Measurements from ENCODE around the gene EPX.

The EPX gene

DNA sequence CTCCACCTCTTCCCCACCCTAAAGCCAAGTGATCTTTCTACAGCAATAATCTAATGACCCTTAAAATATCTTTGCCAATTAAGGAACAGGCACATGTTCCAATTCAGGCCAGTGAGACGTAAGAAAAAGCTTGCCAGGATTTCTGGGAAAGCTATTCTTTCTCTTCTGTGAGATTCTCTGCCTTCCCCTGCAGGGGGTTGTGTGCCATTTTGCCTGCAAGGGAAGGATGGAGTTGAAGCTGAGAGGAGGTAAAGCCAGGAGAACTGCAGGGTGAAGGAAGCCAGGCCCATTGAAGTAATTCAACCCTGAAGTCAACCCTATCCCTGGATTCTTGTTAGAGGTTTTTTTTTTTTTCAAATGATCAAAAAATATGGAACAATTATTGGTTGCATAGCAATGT lies 36.9 kb downstream of the EPX start:
- DNase-seq, result no peak

DNA sequence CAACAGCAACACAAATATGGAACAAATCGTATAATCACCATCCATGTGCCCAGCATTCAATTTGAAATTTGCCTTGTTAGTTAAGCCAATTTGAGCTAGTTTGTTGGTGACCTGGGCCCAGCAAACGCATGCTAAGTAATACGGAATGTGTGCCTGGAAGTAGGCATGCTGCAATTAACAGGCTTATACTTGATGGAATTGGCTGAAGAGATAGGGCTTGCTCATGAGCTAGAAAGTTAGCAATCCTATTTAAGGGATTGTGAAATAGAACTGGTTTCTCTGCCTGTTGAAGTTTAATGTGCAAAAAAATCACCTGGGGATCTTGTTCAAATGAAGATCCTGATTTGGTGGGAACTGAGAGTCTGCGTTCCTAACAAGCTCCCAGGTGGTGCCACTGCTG lies 37.4 kb downstream of the EPX start:
- no peak for DNase-seq

DNA sequence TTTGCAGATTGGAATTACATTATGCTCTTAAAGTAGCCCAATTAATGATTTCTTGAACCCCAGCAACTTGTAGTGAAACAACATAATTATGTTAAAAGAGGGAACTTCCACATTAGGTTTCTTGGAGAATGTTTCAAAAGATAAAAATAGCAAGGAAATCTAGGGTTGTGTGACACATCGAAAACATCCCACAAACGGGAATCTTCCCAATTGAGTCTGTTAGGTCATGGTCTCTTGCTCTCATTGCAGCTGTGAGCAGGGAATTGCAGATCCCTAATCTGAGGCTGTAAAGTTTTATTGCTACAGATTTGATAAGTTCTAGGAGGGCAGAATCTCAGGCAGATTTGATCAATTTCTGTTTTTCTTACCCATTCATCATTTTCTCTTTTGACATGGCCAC lies 39.1 kb downstream of the EPX start:
- DNase-seq, result no peak

DNA sequence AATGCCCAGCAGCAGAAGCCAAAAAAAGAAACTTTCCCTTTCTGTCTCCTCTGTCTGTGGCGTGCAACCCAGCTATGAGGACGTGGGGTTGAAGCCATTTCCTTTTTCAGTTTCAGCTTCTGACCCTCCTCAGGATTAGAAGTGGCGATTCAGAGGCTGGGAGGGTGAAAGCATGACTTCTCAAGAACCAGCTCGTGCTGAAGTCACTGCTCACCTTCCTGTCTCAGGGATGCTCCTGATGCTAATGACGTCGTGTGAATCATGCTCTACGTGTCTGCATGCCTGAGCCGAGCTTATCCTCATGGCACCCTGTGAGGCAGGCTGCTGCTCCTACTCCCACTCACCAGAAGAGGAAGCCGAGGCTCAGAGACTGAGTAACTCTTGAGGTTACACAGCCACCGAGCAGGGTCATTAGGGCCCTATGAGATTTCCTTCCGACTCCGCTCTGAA lies 40.2 kb downstream of the EPX start:
- peak; percentile 93 for DNase-seq

DNA sequence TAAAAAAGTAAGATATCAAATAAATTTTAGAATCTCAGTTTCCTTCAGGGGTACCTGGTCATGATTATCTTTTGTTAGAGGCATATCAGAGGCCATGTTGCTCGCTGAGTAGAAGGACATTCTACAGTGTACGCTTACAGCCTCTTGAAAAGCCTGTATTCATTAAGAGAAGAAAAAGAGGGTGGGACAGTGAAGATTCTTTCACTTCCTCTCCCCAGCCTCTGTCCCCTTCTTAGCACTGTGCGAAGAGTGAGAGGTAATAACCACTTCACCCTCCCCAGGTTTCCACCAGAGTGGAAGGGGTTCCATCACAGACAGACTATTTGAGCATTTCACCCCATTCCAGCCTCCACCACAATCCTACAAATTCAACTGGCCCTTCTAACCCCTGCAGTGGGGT lies 41.0 kb downstream of the EPX start:
- DNase-seq, result peak; percentile 12

DNA sequence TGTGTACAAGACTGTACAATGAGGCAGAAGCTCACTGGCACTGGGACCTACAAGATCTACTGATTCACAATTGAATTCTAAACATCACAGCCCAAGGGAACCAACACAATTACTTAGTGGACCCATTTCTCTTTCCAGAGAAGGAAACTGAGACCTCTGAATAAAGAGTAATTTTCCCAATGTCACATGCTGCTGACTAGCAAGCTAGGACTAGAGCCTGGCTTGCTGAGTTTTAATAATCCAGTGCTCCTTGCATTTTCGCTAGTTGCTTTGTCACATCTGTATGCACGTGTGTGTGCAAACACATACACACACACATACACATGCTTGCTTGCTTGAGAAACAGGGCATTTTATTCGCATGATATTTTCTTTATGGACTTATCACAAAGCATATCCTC lies 42.0 kb downstream of the EPX start:
- no peak for DNase-seq

DNA sequence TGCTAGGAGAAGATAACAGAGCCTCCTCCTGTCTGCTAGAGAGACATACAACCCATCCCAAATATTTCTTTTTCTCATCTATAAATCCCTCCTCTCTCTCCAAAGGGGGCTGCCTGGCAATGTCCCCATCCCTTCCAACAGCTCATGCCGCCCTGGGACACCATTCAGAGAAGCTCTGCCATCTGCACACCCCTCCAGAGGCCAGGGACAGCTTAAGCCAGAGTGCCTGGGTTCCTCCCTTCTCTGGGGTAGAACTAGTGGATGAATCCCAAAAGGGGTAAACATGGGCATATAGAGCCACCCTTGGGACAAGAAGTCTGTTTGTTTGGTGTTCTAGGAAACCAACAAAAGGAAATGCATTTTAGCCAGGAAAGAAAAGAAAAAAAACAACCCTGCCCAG lies 43.3 kb downstream of the EPX start:
- no peak for DNase-seq

DNA sequence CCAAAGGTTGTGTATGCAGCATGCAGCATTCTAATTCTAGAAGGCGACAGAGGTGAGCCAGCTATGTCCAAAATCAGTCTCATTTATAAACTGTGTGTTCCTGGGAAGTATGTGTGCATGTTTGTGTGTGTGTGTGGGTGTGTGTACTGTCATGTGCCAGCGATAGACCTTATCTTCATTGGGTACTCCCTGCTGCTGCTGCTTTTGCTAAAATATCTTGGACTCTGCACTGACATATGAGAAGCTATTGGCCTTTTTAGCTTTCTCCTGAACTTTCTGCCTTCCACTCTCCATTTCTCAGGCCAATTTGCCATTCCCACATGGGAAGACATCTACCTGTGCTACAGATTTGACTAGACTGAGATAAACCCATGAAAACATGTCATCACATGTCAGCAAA lies 43.9 kb downstream of the EPX start:
- peak; percentile 30 for DNase-seq

DNA sequence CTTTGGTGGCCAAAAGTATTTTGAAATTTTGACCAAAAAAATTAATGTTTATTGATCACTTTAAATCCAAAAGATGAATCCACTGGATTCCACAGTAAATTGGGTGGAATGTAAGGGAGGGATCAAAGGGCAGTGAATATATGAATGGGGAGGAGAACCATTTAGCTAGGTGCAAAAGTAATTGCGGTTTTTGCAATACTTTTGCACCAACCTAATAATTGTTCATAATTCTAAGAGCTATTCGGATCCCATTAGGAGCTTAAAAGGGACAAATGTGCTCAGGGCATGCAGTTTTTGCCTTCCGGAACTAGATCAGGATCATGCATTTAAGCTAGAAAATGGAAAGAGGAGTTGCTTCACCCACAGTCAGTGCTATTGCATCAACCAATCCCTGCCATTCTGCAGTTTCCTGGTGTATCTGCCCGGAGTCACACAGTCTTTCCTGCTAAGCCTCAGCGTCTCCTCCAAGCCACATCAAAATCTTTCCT lies 45.7 kb downstream of the EPX start, which contains the start of gene LPO:
TSS of gene LPO (plus strand) at position 438 of the 488 bp plus-strand sequence. CDS start 4,396 bp downstream, outside the sequence.
- DNase-seq, result no peak

DNA sequence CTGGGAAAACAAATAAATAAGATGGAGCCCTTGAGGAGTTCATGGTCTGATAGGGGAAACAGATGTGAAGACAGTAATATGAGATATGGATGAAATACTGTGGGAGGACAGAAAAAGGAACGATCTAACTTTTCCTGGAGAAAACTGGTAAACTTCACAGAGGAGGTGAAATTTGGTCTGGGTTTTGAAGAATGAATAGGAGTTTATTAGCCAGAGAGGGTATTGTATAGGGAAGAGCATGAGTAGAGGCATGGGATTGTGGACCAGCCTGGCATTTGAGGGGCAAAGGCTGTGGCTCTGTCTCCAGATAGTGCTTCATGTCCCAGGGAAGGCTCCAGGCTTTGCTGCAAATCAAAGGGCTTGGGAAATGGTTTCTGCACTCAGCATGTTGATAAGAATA lies 47.5 kb downstream of the EPX start:
- DNase-seq, result no peak

DNA sequence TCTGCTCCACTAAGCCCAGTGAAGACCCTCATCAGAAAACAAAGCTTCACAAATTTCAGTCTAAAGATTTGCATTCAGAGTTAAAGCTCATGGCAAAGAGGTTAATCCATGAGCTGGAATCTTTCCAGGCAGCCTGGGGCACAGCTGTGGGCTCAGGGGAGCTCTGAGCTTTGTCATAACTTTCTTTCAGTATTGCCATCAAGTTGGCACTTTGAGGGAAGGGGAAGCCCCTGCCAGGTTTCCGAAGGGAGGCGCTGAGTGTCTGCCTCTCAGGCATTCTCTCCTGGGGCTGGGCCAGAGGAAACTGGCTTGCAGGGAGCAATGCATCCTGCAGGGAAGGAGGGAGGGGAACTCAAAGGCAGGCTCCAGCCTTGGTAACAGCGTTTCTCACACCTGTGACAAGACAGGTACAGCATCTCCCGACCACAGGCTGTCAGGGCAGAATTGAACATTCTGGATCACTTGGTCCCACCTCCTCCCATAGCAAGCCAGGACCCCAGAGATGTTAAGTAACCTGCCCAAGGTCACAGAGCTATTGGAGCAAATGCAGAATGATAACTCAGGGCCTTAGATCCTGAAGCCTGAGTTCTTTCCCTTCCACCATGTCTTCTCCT lies 49.8 kb downstream of the EPX start:
- DNase-seq, result peak; percentile 57

DNA sequence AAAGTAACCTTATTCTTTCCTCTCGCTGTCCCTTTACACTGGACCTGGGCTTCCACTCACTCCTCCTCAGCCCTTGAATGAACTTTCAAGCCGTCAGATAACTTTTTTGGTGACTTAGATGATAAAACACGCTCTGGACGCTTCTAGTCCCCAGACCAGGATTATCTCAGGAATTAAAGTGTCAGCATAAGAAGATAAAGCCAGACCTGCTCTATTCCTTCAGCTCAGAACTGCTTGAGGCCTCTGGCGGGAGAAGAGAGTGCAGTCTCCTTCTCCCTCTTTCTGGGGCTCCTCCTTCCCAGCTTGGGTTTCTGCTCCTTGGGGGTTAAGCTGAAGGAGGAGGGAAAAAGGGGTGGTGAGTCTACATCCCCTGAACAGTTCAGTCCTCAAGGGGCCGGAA lies 52.4 kb downstream of the EPX start:
- no peak for DNase-seq

DNA sequence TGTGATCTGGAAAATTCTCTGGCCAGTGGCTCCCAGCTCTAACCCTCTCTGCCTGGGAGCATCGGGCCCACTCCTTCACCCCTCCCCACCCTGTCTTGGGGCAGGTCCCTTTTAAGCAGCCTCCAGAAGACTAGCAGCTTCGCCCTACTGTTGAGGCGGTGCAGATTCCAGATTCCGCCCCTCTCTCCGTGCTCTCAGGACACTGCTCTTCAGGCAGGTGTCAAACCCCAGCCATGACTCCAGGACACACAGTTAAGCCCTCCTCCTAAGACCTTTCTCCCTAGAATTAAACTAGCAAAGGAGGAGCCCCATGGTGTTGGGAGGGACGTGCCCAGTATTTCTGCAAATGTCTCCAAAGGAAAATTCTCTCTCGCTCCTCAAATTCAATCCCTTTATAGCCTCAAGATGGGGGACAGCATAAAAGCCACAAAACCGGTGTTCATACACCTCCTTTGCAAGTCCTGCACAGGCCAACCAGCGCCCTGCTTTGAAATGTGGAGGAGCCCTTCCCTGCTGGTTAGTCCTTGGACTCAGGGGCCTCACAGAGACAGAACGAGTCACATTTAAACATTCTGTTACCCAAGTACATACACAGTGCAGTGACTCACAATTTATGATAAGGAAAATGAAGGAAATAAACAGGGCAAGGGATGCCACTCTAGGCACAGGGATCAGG lies 53.0 kb downstream of the EPX start:
- DNase-seq, result peak; percentile 54

DNA sequence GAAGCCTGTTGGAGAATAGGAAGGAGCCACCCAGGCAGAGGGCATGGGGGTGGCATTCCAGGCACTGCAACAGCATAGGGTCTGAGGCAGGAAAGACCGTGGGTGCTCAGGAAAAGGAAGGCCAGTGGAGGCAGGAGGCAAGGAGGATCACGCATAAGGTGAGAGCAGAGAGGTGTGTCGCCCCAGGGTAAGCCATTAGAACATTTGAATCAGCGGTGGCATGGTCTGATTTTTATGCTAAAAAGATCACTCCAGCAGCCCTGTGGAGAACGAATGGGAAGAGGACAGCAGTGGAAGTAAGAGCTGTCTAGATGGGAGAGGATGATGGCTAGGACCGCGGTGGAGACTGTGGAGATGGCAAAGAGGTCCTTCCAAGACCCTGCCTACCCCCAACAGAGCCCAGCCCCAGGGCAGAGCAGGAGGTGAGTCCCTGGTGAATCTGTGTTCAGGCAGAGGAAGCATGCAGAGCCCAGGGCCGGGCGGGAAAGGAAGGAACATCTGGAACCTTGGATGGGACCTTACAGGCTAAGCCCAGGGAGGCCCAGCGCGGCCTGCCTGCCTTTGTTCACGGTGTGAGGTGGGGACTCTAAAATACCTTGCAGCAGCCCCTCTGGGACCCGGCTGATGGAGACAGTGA lies 53.7 kb downstream of the EPX start:
- peak; percentile 52 for DNase-seq

DNA sequence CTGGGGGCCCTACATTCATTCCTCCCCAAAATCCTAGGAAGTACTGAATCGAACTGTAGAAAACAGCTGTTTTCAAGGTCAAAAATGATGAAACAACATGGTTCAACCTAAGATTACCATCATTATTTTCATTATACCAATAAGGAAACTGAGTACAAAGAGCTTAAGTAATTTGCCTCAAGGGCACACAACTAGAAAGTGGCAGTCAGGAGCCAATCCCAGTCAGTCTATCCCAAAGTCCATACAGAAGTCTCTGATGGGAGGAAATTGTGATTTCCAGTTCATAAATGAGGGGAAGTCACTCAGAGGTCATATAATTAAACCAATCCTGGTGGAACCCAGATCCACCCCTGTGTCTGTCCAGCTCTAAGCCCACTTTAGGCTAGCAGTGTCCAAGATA lies 54.3 kb downstream of the EPX start:
- no peak for DNase-seq

DNA sequence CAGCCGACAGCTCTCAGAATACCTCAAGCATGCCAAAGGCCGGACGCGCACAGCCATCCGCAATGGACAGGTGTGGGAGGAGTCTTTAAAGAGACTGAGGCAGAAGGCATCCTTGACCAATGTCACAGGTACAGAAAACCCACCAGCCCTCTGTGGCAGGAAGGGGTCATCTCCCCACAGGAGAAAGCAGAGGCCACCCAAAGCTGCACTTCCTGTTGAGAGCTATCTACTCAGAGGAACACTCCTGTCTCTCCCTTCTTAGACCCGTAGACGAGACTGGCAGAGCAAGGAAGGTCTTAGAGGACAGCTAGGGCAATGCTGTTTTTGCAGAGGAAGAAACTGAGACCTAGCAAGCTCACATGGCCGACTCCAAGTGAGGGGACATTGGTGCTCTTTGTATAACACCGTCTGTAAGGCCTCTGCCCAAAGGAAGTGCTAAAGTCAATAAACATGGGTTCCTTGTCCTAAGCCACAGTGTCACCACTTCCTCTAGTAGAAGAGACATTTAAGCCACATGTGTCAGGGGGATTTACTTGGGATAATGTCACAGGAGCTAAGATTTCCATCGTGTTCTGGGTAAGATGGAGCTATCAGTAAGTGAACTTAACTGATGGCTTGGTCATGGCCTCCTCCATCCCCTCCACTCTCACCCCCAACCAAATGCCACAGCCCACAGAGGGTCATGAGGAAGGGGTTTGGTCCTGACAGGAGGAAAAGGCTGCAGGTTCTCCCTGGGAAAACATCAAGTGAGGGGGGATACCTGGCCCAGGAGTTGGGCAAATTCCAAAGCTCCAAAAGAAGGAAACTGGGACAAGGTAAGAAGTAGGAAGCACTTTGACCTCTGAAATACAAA lies 55.2 kb downstream of the EPX start:
- DNase-seq, result peak; percentile 53

DNA sequence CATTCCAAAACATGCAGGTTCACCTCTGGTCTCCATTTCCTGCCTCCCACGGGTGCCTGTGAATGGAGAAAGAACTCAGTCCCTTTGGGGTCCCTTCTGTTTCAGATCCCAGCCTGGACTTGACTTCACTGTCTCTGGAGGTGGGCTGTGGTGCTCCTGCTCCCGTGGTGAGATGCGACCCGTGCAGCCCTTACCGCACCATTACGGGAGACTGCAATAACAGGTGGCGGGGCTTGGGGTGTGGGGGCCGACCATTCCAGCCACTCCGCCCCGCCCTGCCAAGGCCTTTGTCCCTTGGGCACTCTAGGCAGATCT lies 56.4 kb downstream of the EPX start:
- DNase-seq, result peak; percentile 56

DNA sequence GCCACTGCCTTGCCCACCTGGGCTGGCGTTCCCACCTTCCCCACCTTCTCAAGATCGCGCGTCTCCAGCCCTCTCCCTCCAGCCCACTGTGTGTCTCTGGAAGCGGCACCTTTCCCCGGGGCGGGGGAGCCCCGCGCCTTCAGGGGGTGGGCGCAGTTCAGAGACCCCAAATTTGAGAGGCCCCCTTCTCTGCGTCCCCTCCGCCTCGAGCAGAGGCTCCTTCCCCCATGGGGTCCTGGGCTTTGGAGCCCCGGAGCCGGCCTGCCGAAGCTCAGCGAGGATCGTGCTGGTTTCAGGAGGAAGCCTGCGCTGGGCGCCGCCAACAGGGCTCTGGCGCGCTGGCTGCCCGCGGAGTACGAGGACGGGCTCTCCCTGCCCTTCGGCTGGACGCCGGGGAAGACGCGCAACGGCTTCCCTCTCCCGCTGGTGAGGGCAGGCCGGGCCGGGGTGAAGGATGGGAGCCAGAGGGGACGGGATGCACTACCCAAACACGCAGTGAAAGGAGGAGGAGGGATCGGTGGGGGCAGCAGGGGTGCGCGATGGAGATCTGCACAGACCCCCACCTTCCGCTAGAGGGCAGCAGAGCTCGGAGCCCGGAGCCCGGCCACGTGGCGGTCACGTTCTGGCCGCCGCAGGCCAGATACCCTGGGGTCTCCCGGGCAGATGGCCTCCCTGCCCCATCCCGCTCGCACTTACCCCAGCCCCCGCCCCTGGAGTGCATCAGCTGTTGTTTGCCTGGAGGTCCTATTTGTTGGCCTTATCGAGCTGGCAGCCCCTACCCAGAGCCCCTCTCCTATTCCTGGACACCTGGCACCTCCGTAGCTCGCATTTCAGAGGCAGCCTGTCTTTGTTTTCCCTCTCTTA lies 57.0 kb downstream of the EPX start:
- DNase-seq, result peak; percentile 83

DNA sequence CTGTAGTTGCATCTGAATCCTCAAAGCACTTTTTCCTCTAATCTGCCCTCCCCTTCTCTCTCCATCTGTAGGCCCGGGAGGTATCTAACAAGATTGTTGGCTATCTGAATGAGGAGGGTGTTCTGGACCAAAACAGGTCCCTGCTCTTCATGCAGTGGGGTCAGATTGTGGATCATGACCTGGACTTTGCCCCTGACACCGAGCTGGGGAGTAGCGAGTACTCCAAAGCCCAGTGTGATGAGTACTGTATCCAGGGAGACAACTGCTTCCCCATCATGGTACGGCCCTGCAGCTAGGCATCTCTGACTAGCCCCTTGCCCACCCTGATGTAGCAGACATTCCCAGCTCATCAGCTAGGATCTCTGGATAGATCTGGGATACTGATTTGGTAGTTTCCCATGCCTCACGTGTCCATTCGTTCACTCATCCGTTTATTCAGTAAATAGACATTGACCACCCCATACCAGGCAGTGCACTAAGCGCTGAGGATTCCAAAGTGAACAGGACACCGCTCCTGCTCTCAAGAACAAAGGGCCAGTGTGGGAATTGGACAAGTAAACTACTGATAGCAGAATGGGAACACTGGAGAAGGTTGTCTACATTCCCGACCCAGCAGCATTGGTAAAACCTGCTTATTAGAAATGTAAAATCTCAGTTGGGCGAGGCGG lies 58.0 kb downstream of the EPX start:
- DNase-seq, result peak; percentile 55

DNA sequence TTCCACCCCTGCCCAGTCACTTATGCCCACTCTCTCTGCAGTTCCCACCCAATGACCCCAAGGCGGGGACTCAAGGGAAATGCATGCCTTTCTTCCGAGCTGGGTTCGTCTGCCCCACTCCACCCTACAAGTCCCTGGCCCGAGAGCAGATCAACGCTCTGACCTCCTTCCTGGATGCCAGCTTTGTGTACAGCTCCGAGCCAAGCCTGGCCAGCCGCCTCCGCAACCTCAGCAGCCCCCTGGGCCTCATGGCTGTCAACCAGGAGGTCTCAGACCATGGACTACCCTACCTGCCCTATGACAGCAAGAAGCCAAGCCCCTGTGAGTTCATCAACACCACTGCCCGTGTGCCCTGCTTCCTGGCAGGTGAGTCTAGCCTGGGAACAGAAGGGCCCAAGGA lies 59.6 kb downstream of the EPX start:
- DNase-seq, result peak; percentile 56

DNA sequence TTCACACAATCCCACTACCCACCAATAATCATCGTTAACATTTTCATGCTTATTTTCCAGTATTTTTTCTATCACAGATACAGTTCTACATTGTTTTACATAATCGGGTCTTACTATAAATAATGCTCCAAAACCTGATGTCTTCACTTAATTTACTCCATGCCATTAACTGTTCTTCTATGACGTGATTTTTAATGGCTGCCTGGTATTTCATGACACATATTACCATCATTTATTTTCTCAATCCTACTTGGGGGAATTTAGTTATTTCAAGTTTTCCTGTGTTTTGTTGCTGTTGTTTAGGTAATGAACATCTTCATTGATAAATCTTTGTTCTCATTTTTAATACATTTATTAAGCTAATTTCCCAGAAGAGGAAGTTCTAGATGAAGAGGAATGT lies 60.6 kb downstream of the EPX start:
- no peak for DNase-seq

Data from islet precursor cell (in vitro differentiated cells).